ENCODE data around the gene NBAS. TPM values are rescaled to one million over a fixed set of nuclear protein-coding genes. Genes with fewer than 3 reads are reported as not detected.
"Not testable (repeated sequence)": the region's sequence is repeated elsewhere in the genome, so short reads cannot be mapped to it uniquely, and the experiment has no call there.

NBAS gene
- total RNA-seq, 1 experiment from 2014 or later: 46.7 TPM

GRCh38 chr2:15412779-15413178 lies 148.4 kb downstream of the NBAS start:
- DNase-seq (ENCODE audit: low read depth): no peak

- DNase-seq (ENCODE audit: low read depth): no peak
Measured at GRCh38 chr2:15412309-15412708, 148.8 kb downstream of the NBAS start.

GRCh38 chr2:15410884-15411283 lies 150.2 kb downstream of the NBAS start:
- no peak for DNase-seq (ENCODE audit: low read depth)

- DNase-seq (ENCODE audit: low read depth): no peak
Measured at GRCh38 chr2:15408759-15409158, 152.4 kb downstream of the NBAS start.

GRCh38 chr2:15407666-15408065 lies 153.5 kb downstream of the NBAS start:
- no peak for DNase-seq (ENCODE audit: low read depth)

- not testable (repeated sequence) for DNase-seq (ENCODE audit: low read depth)
Measured at GRCh38 chr2:15404511-15404910, 156.6 kb downstream of the NBAS start.

- DNase-seq (ENCODE audit: low read depth): no peak
Measured at GRCh38 chr2:15400240-15400826, 160.8 kb downstream of the NBAS start.

- DNase-seq (ENCODE audit: low read depth): no peak
Measured at GRCh38 chr2:15399241-15399640, 161.9 kb downstream of the NBAS start.

- no peak for DNase-seq (ENCODE audit: low read depth)
Measured at GRCh38 chr2:15391751-15392150, 169.4 kb downstream of the NBAS start.

- DNase-seq (ENCODE audit: low read depth): no peak
Measured at GRCh38 chr2:15389895-15390294, 171.2 kb downstream of the NBAS start.

- DNase-seq (ENCODE audit: low read depth): no peak
Measured at GRCh38 chr2:15389326-15389700, 171.8 kb downstream of the NBAS start.

GRCh38 chr2:15388406-15389325 lies 172.5 kb downstream of the NBAS start:
- DNase-seq (ENCODE audit: low read depth): no peak

GRCh38 chr2:15385184-15385583 lies 175.9 kb downstream of the NBAS start:
- no peak for DNase-seq (ENCODE audit: low read depth)

- no peak for DNase-seq (ENCODE audit: low read depth)
Measured at GRCh38 chr2:15383695-15384350, 177.3 kb downstream of the NBAS start.

GRCh38 chr2:15378148-15378908 lies 182.8 kb downstream of the NBAS start:
- no peak for DNase-seq (ENCODE audit: low read depth)

GRCh38 chr2:15377202-15377601 lies 183.9 kb downstream of the NBAS start:
- no peak for DNase-seq (ENCODE audit: low read depth)

GRCh38 chr2:15372019-15372418 lies 189.1 kb downstream of the NBAS start:
- no peak for DNase-seq (ENCODE audit: low read depth)

GRCh38 chr2:15369129-15369528 lies 192.0 kb downstream of the NBAS start:
- DNase-seq (ENCODE audit: low read depth): no peak

- no peak for DNase-seq (ENCODE audit: low read depth)
Measured at GRCh38 chr2:15367715-15368114, 193.4 kb downstream of the NBAS start.

- no peak for DNase-seq (ENCODE audit: low read depth)
Measured at GRCh38 chr2:15367205-15367604, 193.9 kb downstream of the NBAS start.

- no peak for DNase-seq (ENCODE audit: low read depth)
Measured at GRCh38 chr2:15365411-15365810, 195.7 kb downstream of the NBAS start.

GRCh38 chr2:15364561-15364960 lies 196.6 kb downstream of the NBAS start:
- DNase-seq (ENCODE audit: low read depth): no peak

Data from RPMI7951 (cell line).